Umbilical cord (tissue), 2 donors: ENCODE results near the gene ELL2. TPM values are rescaled to one million over a fixed set of nuclear protein-coding genes. Genes with fewer than 3 reads are reported as not detected.
"Not testable (repeated sequence)": the region's sequence is repeated elsewhere in the genome, so short reads cannot be mapped to it uniquely, and the experiment has no call there.

Experiments used
- DNase-seq: peaks from one replicate; pipeline ENCODE4 v3.0.0-alpha.2; 2015; ENCODE audit warnings: low spot score
- total RNA-seq: library from RNA; depleted of rRNA; stranded (reverse); fragments of >200 nt; gene quantifications from one replicate; pipeline ENCODE4 v1.2.3, GENCODE V29; 2014; ENCODE audit warnings: low replicate concordance; ENCODE audit not compliant: insufficient read depth

The ELL2 gene
- total RNA-seq, 1 donor from 2014 or later = 69.1 TPM

DNA sequence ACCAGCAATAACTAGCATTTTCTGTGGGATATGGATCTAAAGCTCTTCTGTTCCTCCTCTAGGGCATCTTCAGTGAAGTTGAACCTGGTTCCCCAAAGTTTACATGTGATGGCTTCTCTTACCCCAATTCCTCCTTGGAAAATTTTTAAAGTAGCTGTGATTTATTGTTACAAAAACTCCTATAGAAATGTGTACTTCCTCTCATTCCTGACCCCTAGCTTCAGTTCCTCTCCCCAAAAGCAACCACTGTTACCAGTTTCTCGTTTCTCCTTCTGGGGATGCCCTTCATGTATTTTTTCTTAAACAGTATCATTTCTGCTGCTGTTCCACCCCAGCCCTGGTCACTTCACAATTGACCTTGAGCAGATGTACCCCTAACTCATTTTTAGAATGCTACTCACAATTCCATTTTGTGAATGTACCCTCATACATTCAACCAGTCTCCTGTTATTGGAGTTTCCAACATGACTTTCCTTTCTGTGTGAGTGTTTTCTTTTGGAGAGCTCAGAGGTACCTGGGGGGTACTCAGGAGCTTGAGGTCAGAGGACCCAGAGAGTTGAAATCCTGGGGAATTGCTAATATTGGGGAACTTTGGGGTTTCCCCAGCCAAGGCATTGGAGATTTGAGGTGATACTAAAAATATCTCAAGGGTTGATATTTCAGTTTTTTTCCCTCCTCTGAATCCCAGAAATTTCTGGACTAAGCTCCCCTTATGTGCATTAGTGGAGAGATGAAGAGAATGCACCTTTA is 120.5 kb downstream of the ELL2 start:
- DNase-seq = no peak

DNA sequence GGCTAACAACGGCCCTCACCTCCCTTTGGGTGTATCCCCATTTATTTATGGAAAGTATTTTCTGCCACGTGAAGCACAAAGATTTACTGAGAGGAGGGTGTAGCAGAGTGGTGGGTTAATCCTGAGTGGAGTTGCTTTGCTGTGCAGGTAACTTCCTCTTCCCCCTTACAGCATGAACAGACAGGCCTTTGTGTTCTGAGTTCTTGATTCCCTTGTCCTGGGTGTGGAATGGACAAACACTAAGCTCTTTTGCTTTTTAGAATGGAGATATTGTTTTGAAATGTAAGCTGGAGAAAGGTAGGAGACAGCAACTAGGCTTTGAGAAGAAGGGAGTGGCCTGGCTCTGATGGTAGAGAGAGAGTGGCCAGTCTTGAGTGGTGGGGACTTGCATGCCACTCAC is 122.0 kb downstream of the ELL2 start:
- no peak for DNase-seq

DNA sequence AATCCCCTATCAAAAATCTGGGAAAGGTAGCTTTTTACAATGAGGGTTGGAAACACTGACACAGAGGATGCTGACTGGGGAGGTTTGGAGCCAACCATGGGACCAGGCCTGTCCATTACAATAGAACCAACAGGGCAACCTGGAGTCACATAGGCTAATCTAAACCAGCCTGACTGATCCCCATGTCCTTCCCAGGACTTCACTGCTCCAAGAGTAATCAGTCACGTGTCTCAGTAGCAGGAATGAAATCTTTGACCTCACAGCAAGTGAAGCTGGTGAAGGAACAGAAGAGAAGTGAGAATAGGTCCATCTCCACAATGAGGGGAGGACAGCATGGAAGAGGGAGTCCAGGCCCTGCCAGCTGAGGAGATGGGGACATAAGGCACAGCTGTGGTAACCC is 123.1 kb downstream of the ELL2 start:
- no peak for DNase-seq

DNA sequence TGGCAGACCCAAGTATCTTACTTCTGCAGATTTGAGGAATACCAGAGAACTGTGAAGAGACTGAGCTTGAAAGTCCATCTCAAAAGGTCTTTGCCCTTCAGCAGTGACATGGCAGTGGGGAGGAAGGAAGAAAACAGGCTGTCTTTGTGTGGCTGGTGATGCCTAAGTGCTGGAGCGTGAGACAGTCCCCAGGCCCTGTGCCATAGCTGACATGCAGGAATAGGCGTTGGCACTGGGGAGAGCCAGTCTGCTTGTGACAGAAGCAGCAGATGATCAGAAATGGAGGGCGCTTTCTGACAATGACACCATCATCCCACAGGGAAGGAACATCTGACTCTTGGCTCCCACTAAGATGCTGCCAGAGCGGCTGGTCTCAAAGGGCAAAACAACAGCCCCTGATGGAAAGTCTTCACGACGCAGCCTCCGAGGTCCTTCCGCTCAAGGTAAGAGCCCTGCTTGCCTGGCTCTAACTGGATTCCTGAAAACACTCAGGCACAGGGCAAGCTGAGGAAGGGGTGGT is 123.6 kb downstream of the ELL2 start:
- no peak for DNase-seq

DNA sequence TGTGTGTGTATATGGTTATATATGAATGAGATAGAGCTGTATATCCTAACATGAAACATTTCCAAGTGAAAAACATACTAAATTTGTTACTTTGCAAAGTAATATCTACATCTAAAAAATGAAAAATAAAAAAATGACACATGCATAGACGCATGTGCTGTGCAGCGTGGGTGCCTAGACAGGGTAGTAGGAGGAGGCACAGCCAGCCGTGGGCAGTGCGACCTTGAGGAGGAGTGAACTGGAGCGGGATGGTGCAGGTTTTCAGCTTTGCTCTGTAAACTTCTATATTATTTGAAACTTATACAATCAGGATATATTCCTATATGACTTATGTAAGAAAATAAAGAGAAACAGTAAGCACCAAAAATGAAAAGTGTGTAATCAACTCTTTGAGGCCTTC is 124.2 kb downstream of the ELL2 start:
- DNase-seq = no peak

DNA sequence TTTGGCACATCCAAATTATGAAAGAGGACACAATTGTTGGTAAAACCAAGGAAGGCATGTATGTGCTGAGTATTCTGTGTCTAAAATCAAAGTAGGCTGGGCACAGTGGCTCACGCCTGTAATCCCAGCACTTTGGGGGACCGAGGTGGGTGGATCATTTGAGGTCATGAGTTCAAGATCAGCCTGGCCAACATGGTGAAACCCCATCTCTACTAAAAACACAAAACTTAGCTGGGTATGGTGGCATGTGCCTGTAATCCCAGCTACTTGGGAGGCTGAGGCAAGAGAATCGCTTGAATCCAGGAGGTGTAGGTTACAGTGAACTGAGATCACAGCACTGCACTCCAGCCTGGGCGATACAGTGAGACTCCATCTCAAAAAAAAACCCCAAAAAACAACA is 124.7 kb downstream of the ELL2 start:
- not testable (repeated sequence) for DNase-seq

DNA sequence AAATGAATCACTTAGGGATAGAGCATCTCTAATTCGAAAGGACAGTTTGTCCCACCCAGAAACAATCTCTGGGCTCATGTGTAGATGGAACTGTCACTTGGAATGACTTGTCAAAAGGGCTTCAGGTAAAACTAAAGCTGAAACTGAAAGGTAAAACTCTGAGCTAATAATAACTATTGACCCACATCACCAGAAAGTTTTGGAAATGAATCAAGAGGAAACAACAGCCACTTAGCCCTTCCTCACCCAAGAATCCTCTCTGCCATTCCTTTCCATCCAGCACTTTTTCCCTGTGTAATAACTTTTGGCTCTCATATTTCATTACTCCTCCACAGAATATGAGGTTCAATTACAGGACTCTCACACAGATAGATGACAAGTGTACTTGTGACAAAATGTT is 125.1 kb downstream of the ELL2 start:
- DNase-seq = no peak

DNA sequence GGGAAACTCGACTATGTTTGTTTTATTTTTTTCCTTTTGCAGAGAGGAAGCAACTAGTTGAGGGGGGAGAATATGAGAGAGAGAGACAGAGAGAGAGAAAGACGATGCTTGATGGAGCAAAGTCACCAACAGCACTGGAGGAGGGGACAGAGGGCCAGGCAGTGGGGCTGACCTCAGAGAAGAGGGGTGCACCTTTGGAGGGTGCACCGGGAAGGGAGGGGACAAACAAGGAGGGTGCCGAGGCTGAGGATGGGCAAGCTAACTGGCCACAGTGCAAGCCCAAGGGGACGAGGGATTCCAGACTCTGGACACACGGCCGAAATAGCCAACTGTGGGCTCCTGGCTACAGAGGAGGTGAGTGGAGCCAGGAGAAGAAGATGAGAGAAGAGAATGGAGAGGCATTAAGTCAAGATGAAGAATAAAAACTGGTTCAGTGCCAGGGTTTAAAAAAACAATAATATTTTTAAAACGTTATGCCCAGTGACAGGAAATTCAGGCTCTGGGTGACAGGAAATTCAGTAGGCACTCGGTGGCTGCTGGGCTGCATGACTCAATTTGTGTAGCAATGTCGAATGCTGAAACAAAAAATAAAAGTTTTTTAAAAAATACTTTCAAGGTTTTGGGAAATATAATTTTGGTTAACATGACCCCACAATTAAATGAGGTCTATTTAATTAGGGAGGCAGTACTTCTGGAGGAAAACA is 125.8 kb downstream of the ELL2 start:
- DNase-seq = no peak

Other genes starting within 250 kb of the ELL2 start
- 226 TPM for gene RHOBTB3, start 230.5 kb downstream of the ELL2 start, total RNA-seq
- gene GLRX, start 139.1 kb downstream of the ELL2 start, total RNA-seq = 11.6 TPM